Tongue (tissue), 2 donors: ENCODE data around the gene GGTLC2. TPM values are rescaled to one million over a fixed set of nuclear protein-coding genes. Genes with fewer than 3 reads are reported as not detected.
A peak's percentile ranks its signal among the peaks of the same experiment; 100 is the strongest.
"Not testable (repeated sequence)": the region's sequence is repeated elsewhere in the genome, so short reads cannot be mapped to it uniquely, and the experiment has no call there.

Experiments
- DNase-seq: peaks from one replicate; pipeline ENCODE4 v3.0.0-alpha.2; 2015
- total RNA-seq: library from RNA; depleted of rRNA; stranded (reverse); fragments of >200 nt; gene quantifications from one replicate; pipeline ENCODE4 v1.2.3, GENCODE V29; 2014

Gene GGTLC2
- total RNA-seq, 1 donor from 2014 or later = not detected

- DNase-seq = no peak
These were observed 24.7 kb downstream of the GGTLC2 start for GRCh38 chr22:22669093-22669492.

- DNase-seq = no peak
These were observed 25.8 kb downstream of the GGTLC2 start for GRCh38 chr22:22670076-22670795.

GRCh38 chr22:22671506-22671905, 27.1 kb downstream of the GGTLC2 start:
- no peak for DNase-seq

DNA sequence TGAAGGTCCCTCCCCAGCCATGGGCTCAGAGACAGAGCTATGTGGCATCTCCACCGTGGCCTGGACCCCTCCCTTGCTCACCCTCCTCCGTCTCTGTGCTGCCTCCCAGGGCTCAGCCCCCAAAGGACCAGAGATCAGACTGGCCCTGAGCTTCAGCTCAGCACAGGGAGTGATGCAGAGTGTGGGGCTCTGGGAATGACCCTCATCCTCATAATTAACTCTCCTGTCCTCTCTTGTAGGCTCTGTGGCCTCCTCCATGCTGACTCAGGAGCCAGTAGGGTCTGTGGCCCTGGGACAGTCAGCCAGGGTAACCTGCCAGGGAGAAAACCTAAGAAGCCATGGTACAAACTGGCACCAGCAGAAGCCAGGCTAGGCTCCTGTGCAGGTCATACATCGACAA, 28.7 kb downstream of the GGTLC2 start:
- DNase-seq = no peak

GRCh38 chr22:22673628-22674027, 29.2 kb downstream of the GGTLC2 start:
- no peak for DNase-seq

GRCh38 chr22:22674467-22674866, 30.1 kb downstream of the GGTLC2 start:
- DNase-seq = no peak

DNA sequence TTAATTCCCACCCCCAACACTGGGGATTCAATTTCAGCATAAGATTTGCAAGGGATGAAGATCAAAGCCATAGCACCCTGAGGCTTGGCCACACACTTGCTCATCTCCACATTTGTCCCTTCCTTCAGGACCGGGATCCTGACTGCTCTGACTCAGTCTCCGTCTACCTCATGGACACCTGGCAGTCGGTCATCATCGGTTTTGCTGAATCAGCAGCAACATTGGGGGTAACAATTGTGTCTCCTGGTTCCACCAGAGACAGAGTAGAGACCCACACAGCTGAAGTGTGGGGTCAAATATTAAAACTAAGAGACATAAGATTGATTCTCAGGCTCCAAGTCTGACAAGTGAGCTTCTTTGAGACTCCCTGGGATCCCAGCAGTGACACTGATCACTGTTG, 34.6 kb downstream of the GGTLC2 start:
- no peak for DNase-seq

GRCh38 chr22:22680396-22680795, 36.0 kb downstream of the GGTLC2 start:
- no peak for DNase-seq

GRCh38 chr22:22681221-22681739, 36.9 kb downstream of the GGTLC2 start:
- DNase-seq = peak; percentile 73

DNA sequence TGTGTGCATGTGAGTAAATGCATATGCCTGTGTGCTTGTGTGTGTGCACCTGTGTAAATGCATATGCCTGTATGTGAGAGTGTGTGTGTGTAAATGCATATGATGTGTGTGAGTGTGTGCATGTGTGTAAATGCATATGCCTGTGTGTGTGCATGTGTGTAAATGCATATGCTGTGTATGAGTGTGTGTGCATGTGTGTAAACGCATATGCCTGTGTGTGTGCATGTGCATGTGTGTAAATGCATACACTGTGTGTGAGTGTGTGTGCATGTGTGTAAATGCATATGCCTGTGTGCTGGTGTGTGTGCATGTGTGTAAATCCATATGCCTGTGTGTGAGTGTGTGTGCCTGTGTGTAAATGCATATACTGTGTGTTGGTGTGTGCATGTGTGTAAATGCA, 37.8 kb downstream of the GGTLC2 start:
- no peak for DNase-seq

GRCh38 chr22:22682807-22683667, 38.6 kb downstream of the GGTLC2 start:
- DNase-seq = peak; percentile 16

DNA sequence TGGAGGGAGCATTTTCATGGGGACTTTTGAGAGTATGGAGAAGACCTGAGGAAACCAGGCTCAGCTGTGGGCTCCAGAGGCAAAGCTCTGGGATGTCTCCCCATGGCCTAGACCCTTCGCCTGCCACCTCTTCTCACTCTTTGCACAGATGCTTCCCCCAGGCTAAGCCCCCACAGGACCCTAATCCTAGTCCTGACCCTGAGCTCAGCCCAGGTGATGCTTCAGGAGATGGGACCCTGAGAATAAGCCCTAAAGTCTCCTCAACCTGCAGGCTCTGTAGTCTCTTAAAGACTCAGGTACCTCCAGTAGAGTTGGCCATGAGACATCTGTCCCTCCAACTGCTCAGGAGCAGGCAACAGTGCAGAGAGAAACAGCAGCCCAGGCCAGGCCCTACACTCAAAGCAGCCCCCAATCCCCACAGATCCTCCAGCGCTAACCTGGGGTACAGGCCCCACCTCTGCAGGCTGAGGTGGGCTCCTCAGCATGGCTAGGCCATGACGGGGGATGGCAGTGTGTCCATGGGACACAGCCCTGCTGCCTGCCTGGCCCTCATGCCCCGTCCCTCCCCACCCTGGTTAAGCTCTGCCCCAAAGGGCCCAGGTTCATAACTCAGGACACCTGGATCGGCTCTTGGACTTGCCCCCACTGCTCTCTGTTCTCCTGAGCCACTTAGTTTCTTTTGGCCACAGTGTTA, 39.4 kb downstream of the GGTLC2 start:
- DNase-seq = no peak

DNA sequence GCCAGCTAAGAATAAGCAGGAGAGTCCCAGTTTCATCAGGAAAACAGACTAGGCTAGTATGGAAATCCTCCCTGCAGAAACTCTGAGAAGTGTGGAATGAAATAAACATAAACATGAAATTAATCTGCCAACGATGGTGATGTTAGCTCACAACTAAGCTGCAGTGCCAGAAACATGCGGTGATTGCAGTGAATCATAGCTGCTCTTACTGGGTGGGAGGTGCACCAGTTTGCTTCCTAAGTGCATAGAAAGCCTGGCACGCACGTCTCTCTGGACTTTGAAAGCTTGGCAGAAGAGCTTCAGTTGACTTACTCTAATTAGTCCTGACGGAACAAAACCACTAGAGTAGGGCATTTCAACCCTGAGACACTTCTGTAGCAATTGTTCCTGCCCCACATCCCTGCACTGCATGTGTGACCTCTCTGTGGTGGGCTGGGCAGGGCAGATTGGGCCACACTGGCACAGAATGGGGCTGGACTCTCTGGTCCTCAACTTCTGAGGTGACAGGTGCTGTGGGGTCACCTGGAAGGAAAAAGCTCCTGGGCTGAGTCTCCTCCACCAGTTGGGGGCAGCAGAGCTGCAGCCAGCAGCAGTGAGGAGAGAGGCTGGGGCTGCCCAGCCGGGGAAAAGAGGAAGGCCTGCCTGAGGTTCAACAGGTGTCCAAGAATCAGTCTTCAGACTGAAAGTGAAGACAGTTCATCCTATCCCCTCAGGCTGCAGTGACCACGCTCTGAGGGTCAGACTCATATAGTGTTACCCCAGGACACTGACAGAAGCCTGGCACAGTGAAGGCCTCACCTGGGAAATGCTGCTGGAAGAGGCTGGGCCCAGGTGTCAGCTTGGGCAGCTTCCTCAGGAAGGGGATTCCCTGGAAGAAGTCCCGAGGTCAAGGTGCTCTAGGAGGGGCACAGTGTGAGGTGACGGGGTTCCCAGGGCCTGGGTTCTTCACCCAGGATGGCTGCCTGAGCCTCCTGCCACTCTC, 40.5 kb downstream of the GGTLC2 start:
- DNase-seq = peak; percentile 54

DNA sequence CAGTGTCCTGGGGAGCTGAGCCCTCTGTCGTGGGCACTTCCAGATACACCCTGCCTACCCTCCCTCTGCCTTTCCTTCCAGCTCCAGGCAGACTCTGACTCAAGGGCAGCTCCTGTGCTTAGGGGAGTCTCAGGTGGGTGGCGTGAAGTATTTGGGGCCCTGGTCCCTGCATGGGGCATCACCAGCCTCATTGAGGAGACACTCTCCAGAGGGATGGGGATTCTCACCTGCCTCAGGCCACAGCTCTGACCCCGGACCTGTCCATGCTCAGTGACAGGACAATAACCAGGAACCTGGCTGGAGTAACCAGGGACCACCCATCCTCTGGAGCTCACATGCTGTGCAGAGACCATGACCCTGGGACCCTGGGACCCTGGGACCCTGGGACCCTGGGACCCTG, 41.2 kb downstream of the GGTLC2 start:
- no peak for DNase-seq

GRCh38 chr22:22686202-22687115, 42.0 kb downstream of the GGTLC2 start:
- DNase-seq = not testable (repeated sequence)

- peak; percentile 82 for DNase-seq
These were observed 43.5 kb downstream of the GGTLC2 start for GRCh38 chr22:22687638-22688500.

GRCh38 chr22:22689621-22690345, 45.4 kb downstream of the GGTLC2 start:
- DNase-seq = no peak

- no peak for DNase-seq
These were observed 46.6 kb downstream of the GGTLC2 start for GRCh38 chr22:22691055-22691454.
